Mammary epithelial cell (primary cell): ENCODE measurements around the gene TTC12.

Source experiments
- EZH2 ChIP-seq: IDR thresholded peaks from 2 replicates; pipeline ENCODE4 v1.6.1; 2012; ENCODE audit warnings: low read length, inconsistent platforms, borderline replicate concordance
- TF ChIP-seq, protein P1 (sequence below), 2 donors: IDR thresholded peaks in 1 of 2; conservative IDR thresholded peaks in 1 of 2; 2 replicates each; pipeline ENCODE4 v1.5.1; 2011 to 2012; ENCODE audit warnings: inconsistent platforms in 2 of 2, low read length in 2 of 2, mild to moderate bottlenecking in 2 of 2, control low read depth in 1 of 2, low read depth in 1 of 2; ENCODE audit not compliant: insufficient read depth in 1 of 2; ENCODE audit errors: extremely low read depth in 1 of 2

DNA sequence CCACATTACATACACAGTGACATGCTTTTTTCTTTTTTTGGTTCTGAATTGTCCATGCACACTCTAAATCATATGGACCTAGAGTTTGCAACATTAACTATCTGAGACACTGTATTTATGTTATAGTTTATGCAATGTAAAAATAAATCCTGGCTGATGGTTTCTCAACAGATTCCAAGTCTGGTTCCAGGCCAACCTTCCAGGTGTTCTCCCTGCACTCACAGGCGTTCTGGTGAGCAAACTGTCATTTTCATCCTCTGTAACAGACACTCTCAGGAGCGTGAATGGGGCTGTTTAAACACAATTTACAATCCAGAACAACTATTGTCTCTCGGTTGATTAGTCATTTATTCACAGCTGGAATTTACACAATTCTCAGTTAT lies 36.7 kb downstream of the TTC12 start:
- TF ChIP-seq, protein P1, sequence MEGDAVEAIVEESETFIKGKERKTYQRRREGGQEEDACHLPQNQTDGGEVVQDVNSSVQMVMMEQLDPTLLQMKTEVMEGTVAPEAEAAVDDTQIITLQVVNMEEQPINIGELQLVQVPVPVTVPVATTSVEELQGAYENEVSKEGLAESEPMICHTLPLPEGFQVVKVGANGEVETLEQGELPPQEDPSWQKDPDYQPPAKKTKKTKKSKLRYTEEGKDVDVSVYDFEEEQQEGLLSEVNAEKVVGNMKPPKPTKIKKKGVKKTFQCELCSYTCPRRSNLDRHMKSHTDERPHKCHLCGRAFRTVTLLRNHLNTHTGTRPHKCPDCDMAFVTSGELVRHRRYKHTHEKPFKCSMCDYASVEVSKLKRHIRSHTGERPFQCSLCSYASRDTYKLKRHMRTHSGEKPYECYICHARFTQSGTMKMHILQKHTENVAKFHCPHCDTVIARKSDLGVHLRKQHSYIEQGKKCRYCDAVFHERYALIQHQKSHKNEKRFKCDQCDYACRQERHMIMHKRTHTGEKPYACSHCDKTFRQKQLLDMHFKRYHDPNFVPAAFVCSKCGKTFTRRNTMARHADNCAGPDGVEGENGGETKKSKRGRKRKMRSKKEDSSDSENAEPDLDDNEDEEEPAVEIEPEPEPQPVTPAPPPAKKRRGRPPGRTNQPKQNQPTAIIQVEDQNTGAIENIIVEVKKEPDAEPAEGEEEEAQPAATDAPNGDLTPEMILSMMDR (conservative IDR thresholded peaks at IDR 0.05 in 1 of 2, IDR thresholded peaks at IDR 0.05 in 1 of 2; ENCODE audit: extremely low read depth in 1 of 2, insufficient read depth in 1 of 2, low read depth in 1 of 2, low read length in 2 of 2), result no peak
- no peak for TF ChIP-seq EZH2
